ENCODE data around the gene BAHCC1.
A peak's percentile ranks its signal among the peaks of the same experiment; 100 is the strongest.

Gene BAHCC1

GRCh38 chr17:81394921-81395599 is at the start of gene BAHCC1:
BAHCC1 (plus strand) TSS chr17:81395457; CDS start chr17:81399740, 4,283 bp downstream.
- TF ChIP-seq CTCF (conservative IDR thresholded peaks at IDR 0.05; ENCODE audit: control insufficient read depth, insufficient read depth, low read depth, low read length): no peak
- peak; percentile 100 for DNase-seq (ENCODE audit: low read depth)
- H3K4me3 ChIP-seq (ENCODE audit: control insufficient read depth, low read depth, low read length): peak within 1 kb of the TSS; percentile 66

DNA sequence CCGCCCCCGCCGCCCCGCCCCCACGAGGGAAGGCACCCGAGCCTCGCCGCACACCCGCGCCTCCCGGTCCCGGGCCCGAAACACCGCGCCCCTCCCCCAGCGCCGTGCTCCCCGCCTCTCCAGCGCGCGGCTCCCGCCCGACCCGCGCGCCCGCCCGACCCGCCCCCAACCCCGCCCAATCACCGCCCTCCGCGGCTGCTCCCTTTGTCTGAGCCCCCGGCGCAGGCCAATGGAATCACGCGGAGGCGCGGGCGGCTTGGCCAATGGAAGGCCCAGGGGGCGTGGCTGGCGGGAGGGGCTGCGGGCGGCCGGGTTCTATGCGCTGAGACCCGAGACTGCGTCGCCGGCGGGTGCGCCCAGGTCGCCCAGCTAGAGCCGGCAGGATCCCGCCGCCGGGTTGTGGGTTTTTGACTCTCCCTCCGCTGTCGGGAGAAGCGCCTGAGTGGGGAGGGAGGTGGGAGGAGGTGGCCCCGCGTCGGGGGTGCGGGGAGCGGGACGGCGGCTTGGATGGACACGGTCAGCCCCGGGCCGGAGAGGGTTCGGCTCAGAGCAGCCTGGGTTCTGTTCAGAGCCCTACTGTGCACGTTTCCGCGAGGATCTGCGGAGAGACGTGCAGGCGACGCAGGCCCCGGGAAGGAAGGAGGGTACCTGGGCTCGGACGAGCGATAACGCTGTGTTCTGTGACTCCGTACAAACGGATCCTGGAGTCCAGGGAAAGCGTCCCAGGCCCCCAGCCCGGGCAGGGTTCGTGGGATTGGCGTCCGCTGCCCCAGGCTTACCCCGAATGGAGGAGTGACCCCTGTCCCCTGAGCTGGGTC is 49.0 kb upstream of the BAHCC1 start:
- TF ChIP-seq CTCF (conservative IDR thresholded peaks at IDR 0.05; ENCODE audit: control insufficient read depth, insufficient read depth, low read depth, low read length): no peak
- DNase-seq (ENCODE audit: low read depth): peak; percentile 92
- peak overlapping the region; percentile 61 for H3K4me3 ChIP-seq (ENCODE audit: control insufficient read depth, low read depth, low read length)

DNA sequence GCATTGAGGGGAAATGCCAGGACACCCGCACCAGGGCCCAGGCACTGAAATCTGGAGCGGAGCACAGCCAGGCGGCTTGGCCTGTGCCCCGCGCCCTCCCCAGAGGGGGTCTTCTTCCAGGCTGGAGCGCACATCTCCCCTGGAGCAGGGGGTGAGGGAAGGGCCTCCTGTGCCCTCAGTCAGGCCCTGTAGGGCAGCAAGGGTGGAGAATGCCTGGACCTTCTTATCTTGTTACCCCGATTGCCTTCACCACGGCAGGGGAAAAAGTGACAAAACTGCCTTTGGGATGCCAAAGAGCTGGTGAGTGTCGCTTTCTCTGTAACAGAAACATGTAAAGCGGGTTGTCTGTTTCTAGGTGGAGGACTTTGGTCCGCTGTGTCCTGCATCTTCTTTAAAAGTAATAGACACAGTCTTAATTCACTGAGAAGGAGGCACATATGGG is 48.3 kb upstream of the BAHCC1 start:
- peak overlapping the region; percentile 61 for H3K4me3 ChIP-seq (ENCODE audit: control insufficient read depth, low read depth, low read length)
- DNase-seq (ENCODE audit: low read depth): no peak

DNA sequence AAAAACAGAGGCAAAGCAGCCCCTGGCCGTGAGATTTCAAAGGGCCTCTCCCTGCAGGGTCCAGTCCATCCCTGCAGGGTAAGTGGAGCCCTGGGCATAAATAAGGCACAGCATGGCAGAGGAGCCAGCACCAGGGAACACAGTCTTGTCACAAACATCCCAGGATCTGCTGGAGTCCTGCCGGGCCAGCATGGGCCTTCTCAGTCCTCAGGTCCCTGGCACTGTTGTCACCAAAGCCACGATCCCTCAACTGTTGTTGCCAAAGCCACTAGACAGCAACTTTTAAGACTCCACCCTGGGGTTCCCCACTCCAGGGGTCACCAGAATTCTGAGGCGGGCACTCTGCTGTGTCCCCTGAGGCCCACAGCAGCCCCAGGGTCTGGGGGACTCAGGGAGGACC is 47.8 kb upstream of the BAHCC1 start:
- TF ChIP-seq CTCF (conservative IDR thresholded peaks at IDR 0.05; ENCODE audit: control insufficient read depth, insufficient read depth, low read depth, low read length): no peak
- H3K4me3 ChIP-seq (ENCODE audit: control insufficient read depth, low read depth, low read length): no peak overlapping the region
- no peak for DNase-seq (ENCODE audit: low read depth)

More for the DNA sequence above, 48.3 kb upstream of the BAHCC1 start:
- no peak for TF ChIP-seq CTCF (conservative IDR thresholded peaks at IDR 0.05; ENCODE audit: control insufficient read depth, insufficient read depth, low read depth, low read length)

DNA sequence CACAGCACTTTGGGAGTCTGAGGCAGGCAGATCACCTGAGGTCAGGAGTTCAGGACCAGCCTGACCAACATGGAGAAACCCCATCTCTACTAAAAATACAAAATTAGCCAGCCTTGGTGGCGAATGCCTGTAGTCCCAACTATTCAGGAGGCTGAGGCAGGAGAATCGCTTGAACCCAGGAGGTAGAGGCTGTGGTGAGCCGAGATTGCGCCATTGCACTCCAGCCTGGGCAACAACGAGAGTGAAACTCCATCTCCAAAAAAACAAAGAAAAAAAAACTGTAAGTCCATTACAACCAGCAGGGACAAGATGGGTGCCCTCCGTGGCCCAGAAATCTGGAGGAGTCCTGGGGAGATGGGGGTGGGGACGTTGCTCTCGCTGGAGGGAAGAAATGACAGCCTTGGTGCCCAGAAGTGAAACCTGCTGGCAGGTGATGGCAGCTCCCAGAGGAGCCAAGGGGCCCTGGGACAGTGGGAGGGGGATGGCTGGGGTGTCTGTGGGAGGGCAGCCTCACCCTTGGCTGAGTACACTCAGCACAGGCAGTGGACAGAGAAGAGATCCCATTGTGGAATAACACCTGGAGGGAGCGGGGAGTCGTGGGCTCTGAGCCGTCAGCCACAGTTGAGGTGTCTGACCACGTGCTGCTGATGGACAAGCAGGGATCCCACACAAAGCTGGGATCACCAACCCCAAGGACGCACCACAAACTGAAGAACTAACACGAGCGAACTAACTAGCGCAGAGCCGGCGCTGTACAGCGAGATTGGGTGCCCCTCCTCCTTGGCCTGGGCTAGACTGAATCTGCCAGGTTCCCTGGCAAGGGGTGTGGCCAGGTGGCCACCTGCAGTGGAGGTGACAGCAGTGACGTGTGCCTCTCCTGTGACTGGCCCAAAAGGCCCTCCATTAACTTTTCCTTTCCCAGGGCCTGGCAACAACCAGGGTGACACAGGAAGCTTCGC is 46.9 kb upstream of the BAHCC1 start:
- TF ChIP-seq CTCF (conservative IDR thresholded peaks at IDR 0.05; ENCODE audit: control insufficient read depth, insufficient read depth, low read depth, low read length): no peak
- H3K4me3 ChIP-seq (ENCODE audit: control insufficient read depth, low read depth, low read length): no peak overlapping the region
- no peak for DNase-seq (ENCODE audit: low read depth)

Measured in fibroblast of mammary gland (primary cell).